ENCODE data around the gene PEDS1.

DNA sequence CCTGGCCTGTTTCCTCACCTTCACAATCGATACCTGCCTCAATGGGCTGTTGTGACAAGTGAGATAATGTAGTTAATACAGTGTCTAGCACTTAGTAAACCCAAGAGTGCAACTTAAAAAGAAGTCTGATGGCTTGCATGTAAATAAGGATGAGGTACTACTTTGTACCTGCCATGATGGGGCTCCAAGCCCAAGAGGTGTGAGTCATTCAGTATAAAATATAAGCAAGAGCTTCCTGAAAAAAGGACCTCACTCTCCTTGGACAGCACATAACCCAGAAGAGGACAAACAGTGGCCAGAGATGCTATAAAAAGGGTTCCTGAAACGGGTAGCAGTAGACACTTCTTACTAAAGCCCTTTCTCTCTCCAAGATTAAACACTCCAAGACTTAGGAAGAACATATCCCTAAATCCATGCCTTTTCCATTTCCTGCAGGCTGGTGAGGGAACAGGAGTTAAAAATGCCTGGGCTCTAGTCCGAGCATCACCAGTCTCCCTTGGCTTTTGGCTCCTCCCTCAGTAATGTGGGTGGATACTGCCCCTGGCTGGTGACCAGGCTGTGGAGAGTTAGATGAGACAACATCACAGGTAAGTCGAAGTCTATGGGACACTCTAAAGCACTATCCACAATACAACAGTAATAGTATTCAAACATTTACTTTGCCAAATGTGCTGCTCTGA is 44.8 kb downstream of the PEDS1 start:
- TF ChIP-seq TAF1 (IDR thresholded peaks at IDR 0.05; ENCODE audit: borderline replicate concordance, low read depth, low read length) (no peak), SREBF2 (IDR thresholded peaks at IDR 0.05; ENCODE audit: low read length) (no peak), POLR2A (IDR thresholded peaks at IDR 0.05; ENCODE audit: low read depth, low read length) (no peak), EP300 (IDR thresholded peaks at IDR 0.05; ENCODE audit: borderline replicate concordance in 1 of 2, control insufficient read depth in 1 of 2, low read depth in 2 of 2, low read length in 2 of 2) (no peak), POLR2AphosphoS5 (IDR thresholded peaks at IDR 0.05; ENCODE audit: low read length) (no peak), NR2C2 (IDR thresholded peaks at IDR 0.05; ENCODE audit: borderline replicate concordance, control insufficient read depth, insufficient read length, low read depth) (no peak), RCOR1 (conservative IDR thresholded peaks at IDR 0.05; ENCODE audit: low read depth, low read length) (no peak)
- TF ChIP-seq, protein P1, sequence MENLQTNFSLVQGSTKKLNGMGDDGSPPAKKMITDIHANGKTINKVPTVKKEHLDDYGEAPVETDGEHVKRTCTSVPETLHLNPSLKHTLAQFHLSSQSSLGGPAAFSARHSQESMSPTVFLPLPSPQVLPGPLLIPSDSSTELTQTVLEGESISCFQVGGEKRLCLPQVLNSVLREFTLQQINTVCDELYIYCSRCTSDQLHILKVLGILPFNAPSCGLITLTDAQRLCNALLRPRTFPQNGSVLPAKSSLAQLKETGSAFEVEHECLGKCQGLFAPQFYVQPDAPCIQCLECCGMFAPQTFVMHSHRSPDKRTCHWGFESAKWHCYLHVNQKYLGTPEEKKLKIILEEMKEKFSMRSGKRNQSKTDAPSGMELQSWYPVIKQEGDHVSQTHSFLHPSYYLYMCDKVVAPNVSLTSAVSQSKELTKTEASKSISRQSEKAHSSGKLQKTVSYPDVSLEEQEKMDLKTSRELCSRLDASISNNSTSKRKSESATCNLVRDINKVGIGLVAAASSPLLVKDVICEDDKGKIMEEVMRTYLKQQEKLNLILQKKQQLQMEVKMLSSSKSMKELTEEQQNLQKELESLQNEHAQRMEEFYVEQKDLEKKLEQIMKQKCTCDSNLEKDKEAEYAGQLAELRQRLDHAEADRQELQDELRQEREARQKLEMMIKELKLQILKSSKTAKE (IDR thresholded peaks at IDR 0.05; ENCODE audit: low read depth, poor library complexity, severe bottlenecking), result no peak

Data from GM12878 (cell line).